ENCODE measurements around the gene OTOGL.

- no peak for TF ChIP-seq CTCF (IDR thresholded peaks at IDR 0.05)
- TF ChIP-seq POLR2A (IDR thresholded peaks at IDR 0.05), result no peak
These were observed 89.9 kb downstream of the OTOGL start for GRCh38 chr12:80189241-80189640.

All from adrenal gland (tissue), 5 donors.